HEK293 (cell line): ENCODE measurements around the gene XKR7.

Experiments
- CTCF ChIA-PET: fragments of 350-600 bp; formaldehyde crosslinking; extraction: SDS; loops from one replicate; lab custom pipeline; 2021; ENCODE audit warnings: antibody characterized with exemption; lab: Yijun Ruan, JAX
- POLR2A ChIA-PET: fragments of 300-600 bp; formaldehyde crosslinking; extraction: SDS; loops from one replicate; lab custom pipeline; 2020; ENCODE audit warnings: antibody characterized with exemption, inconsistent platforms; lab: Yijun Ruan, JAX
- H3K27ac ChIP-seq: fragments of 200-500 bp; sonication (Bioruptor generic); 2 replicates; pipeline ENCODE4 v1.5.1; 2014; ENCODE audit warnings: low read depth, low read length, control low read depth, inconsistent platforms; ENCODE audit errors: extremely low read depth
- H3K36me3 ChIP-seq, 2 experiments: fragments of 200-500 bp in 1 of 2; sonication (Bioruptor generic) in 1 of 2; 1 replicate in 1 of 2; 2 replicates in 1 of 2; pipeline ENCODE4 v1.5.1; 2014 to 2017; ENCODE audit warnings: inconsistent platforms in 2 of 2, low read length in 2 of 2; ENCODE audit not compliant: control insufficient read depth in 2 of 2, insufficient read depth in 1 of 2
- H3K4me1 ChIP-seq: fragments of 200-500 bp; sonication (Bioruptor generic); 2 replicates; pipeline ENCODE4 v1.5.1; 2014; ENCODE audit warnings: mild to moderate bottlenecking, low read length, inconsistent platforms; ENCODE audit not compliant: control insufficient read depth, insufficient read depth
- H3K4me3 ChIP-seq: 2 replicates; pipeline ENCODE4 v1.5.1; 2011; ENCODE audit warnings: low read depth, mild to moderate bottlenecking, control low read depth, low read length, moderate library complexity
- H3K9me3 ChIP-seq: fragments of 200-500 bp; sonication (Bioruptor generic); 2 replicates; pipeline ENCODE4 v1.5.1; 2014; ENCODE audit warnings: low read depth, low read length, inconsistent platforms; ENCODE audit not compliant: control insufficient read depth, insufficient read depth
- EGR2 ChIP-seq: fragments of 450-650 bp; formaldehyde crosslinking; IDR thresholded peaks from 2 replicates; pipeline ENCODE4 v1.5.1; 2016; ENCODE audit warnings: low read depth, missing biosample characterization, missing genetic modification characterization
- HOXD13 ChIP-seq: sonication (generic); formaldehyde crosslinking; IDR thresholded peaks from 2 replicates; pipeline ENCODE4 v1.8.0; 2022; ENCODE audit warnings: missing genetic modification reagents, borderline replicate concordance
- KLF10 ChIP-seq: fragments of 450-650 bp; IDR thresholded peaks from 2 replicates; pipeline ENCODE4 v1.5.1; 2018; ENCODE audit warnings: missing biosample characterization, mild to moderate bottlenecking, missing genetic modification characterization
- KLF8 ChIP-seq: fragments of 450-650 bp; formaldehyde crosslinking; IDR thresholded peaks from 2 replicates; pipeline ENCODE4 v1.5.1; 2016; ENCODE audit warnings: missing biosample characterization, missing genetic modification characterization
- KLF9 ChIP-seq: fragments of 450-650 bp; formaldehyde crosslinking; IDR thresholded peaks from 2 replicates; pipeline ENCODE4 v1.5.1; 2016; ENCODE audit warnings: missing biosample characterization, missing genetic modification characterization, low read depth
- SP3 ChIP-seq: fragments of 450-650 bp; formaldehyde crosslinking; IDR thresholded peaks from 2 replicates; pipeline ENCODE4 v1.5.1; 2016; ENCODE audit warnings: missing biosample characterization, missing genetic modification characterization
- ZFP3 ChIP-seq: fragments of 450-650 bp; formaldehyde crosslinking; IDR thresholded peaks from 2 replicates; pipeline ENCODE4 v1.5.1; 2016; ENCODE audit warnings: low read depth, missing biosample characterization, missing genetic modification characterization
- ZFP37 ChIP-seq: fragments of 450-650 bp; formaldehyde crosslinking; IDR thresholded peaks from 2 replicates; pipeline ENCODE4 v1.5.1; 2016; ENCODE audit warnings: missing biosample characterization, missing genetic modification characterization
- ZFP69B ChIP-seq: fragments of 450-650 bp; formaldehyde crosslinking; IDR thresholded peaks from 2 replicates; pipeline ENCODE4 v1.5.1; 2016; ENCODE audit warnings: missing biosample characterization, missing genetic modification characterization
- ZNF112 ChIP-seq: fragments of 450-650 bp; formaldehyde crosslinking; IDR thresholded peaks from 2 replicates; pipeline ENCODE4 v1.5.0; 2017; ENCODE audit warnings: missing biosample characterization, missing genetic modification characterization
- ZNF184 ChIP-seq: fragments of 450-650 bp; IDR thresholded peaks from 2 replicates; pipeline ENCODE4 v1.5.1; 2018; ENCODE audit warnings: missing biosample characterization, mild to moderate bottlenecking, missing genetic modification characterization
- ZNF2 ChIP-seq: fragments of 450-650 bp; formaldehyde crosslinking; IDR thresholded peaks from 2 replicates; pipeline ENCODE4 v1.5.1; 2016; ENCODE audit warnings: missing biosample characterization, missing genetic modification characterization
- ZNF221 ChIP-seq: fragments of 450-650 bp; formaldehyde crosslinking; IDR thresholded peaks from 2 replicates; pipeline ENCODE4 v1.5.1; 2017; ENCODE audit warnings: missing biosample characterization, missing genetic modification characterization, borderline replicate concordance
- ZNF239 ChIP-seq: fragments of 450-650 bp; formaldehyde crosslinking; IDR thresholded peaks from 2 replicates; pipeline ENCODE4 v1.5.1; 2016; ENCODE audit warnings: missing biosample characterization, missing genetic modification characterization
- ZNF366 ChIP-seq: fragments of 450-650 bp; formaldehyde crosslinking; conservative IDR thresholded peaks from 2 replicates; pipeline ENCODE4 v1.5.1; 2016; ENCODE audit warnings: missing biosample characterization, missing genetic modification characterization
- ZNF394 ChIP-seq: fragments of 450-650 bp; formaldehyde crosslinking; IDR thresholded peaks from 2 replicates; pipeline ENCODE4 v1.5.1; 2016; ENCODE audit warnings: missing biosample characterization, missing genetic modification characterization, mild to moderate bottlenecking, moderate library complexity, borderline replicate concordance
- ZNF416 ChIP-seq: fragments of 450-650 bp; formaldehyde crosslinking; IDR thresholded peaks from 2 replicates; pipeline ENCODE4 v1.5.1; 2016; ENCODE audit warnings: missing biosample characterization, missing genetic modification characterization
- ZNF488 ChIP-seq: fragments of 450-650 bp; formaldehyde crosslinking; IDR thresholded peaks from 2 replicates; pipeline ENCODE4 v1.5.1; 2016; ENCODE audit warnings: missing biosample characterization, missing genetic modification characterization
- ZNF518A ChIP-seq: fragments of 450-650 bp; formaldehyde crosslinking; conservative IDR thresholded peaks from 2 replicates; pipeline ENCODE4 v1.5.1; 2016; ENCODE audit warnings: low read depth, missing biosample characterization, missing genetic modification characterization
- ZNF76 ChIP-seq: fragments of 450-650 bp; formaldehyde crosslinking; IDR thresholded peaks from 2 replicates; pipeline ENCODE4; 2016; ENCODE audit warnings: low read depth, missing biosample characterization, missing genetic modification characterization, borderline replicate concordance
- TF ChIP-seq, protein P1 (sequence below): fragments of 450-650 bp; formaldehyde crosslinking; IDR thresholded peaks from 2 replicates; pipeline ENCODE4 v1.5.1; 2017; ENCODE audit warnings: missing biosample characterization, missing genetic modification characterization
- TF ChIP-seq, protein P2 (sequence below): fragments of 450-650 bp; formaldehyde crosslinking; IDR thresholded peaks from 2 replicates; pipeline ENCODE4 v1.5.1; 2016; ENCODE audit warnings: missing biosample characterization, missing genetic modification characterization

XKR7 gene

GRCh38 chr20:31990641-31991338, 22.8 kb downstream of the XKR7 start (continued):
- TF ChIP-seq ZNF394 (tag by site-specific recombination) (no peak), ZNF76 (no peak), ZNF518A (no peak), EGR2 (tag by site-specific recombination) (peak; percentile 42; the same call in 1 of the 2 replicates)

DNA sequence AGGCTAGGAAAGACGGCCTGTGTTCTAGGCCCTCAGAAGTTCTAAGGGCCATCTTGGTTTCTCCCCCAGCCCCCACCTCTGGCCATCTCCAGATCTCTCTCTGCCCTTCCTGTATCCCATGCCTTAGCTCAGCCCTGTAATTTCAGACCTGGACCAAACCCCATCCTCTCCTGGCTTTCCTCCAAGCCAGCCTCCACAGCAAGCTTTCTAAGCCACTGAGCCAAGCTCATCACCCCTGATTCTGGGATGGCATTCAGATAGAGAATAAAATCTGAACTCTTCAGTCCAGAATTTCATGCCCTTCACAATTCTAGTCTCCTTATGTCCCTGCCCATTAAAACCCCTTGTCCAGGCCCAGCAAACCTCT, 23.4 kb downstream of the XKR7 start:
- Histone ChIP-seq H3K36me3 (no peaks in the 10 kb centered on the region), H3K27ac (no peak overlapping the region), H3K9me3 (no peaks in the 10 kb centered on the region), H3K4me3 (no peak overlapping the region), H3K4me1 (no peaks in the 10 kb centered on the region)
- ChIA-PET POLR2A (no interaction called here), CTCF (no interaction called here)
- TF ChIP-seq HOXD13 (CRISPR knock-in tag) (no peak), ZNF184 (no peak), ZNF416 (tag by site-specific recombination) (no peak), ZNF112 (no peak), ZFP69B (tag by site-specific recombination) (no peak), ZNF2 (tag by site-specific recombination) (no peak), KLF8 (tag by site-specific recombination) (no peak), KLF9 (tag by site-specific recombination) (no peak), ZNF221 (tag by site-specific recombination) (no peak), ZNF366 (tag by site-specific recombination) (no peak)
- TF ChIP-seq, protein P1, sequence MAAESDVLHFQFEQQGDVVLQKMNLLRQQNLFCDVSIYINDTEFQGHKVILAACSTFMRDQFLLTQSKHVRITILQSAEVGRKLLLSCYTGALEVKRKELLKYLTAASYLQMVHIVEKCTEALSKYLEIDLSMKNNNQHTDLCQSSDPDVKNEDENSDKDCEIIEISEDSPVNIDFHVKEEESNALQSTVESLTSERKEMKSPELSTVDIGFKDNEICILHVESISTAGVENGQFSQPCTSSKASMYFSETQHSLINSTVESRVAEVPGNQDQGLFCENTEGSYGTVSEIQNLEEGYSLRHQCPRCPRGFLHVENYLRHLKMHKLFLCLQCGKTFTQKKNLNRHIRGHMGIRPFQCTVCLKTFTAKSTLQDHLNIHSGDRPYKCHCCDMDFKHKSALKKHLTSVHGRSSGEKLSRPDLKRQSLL (tag by site-specific recombination), result no peak
- TF ChIP-seq, protein P2, sequence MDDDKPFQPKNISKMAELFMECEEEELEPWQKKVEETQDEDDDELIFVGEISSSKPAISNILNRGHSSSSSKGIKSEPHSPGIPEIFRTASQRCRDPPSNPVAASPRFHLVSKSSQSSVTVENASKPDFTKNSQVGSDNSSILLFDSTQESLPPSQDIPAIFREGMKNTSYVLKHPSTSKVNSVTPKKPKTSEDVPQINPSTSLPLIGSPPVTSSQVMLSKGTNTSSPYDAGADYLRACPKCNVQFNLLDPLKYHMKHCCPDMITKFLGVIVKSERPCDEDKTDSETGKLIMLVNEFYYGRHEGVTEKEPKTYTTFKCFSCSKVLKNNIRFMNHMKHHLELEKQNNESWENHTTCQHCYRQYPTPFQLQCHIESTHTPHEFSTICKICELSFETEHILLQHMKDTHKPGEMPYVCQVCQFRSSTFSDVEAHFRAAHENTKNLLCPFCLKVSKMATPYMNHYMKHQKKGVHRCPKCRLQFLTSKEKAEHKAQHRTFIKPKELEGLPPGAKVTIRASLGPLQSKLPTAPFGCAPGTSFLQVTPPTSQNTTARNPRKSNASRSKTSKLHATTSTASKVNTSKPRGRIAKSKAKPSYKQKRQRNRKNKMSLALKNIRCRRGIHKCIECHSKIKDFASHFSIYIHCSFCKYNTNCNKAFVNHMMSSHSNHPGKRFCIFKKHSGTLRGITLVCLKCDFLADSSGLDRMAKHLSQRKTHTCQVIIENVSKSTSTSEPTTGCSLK (tag by site-specific recombination), result no peak

DNA sequence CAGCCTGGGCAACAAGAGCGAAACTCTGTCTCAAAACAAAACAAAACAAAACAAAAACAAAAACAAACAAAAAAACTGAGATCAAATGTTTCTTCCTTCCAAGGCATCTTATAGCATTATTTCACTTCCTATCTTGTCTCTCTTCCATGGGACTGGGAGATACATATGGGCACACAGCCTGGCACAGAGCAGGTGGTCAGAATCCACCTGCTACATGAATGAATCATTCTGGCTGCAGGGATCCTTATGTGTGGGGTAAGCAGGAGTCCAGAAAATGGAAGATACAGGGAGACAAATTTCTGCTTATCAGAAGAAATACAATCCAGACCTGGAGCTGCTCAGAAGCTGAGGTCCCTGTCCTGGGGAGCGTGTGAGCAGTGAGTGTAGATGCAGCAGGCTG, 24.1 kb downstream of the XKR7 start:
- POLR2A ChIA-PET, result no interaction called here
- no peak overlapping the region for H3K4me3 ChIP-seq
- H3K36me3 ChIP-seq, result no peaks in the 10 kb centered on the region
- no peak for TF ChIP-seq ZFP37
- TF ChIP-seq ZNF488 (tag by site-specific recombination), result no peak
- no peak for TF ChIP-seq ZFP3 (tag by site-specific recombination)
- no peak for TF ChIP-seq KLF10 (tag by site-specific recombination)
- no peak for TF ChIP-seq SP3 (tag by site-specific recombination)
- TF ChIP-seq ZNF239 (tag by site-specific recombination), result no peak
- TF ChIP-seq, all 188 proteins: peak for 0
- H3K4me1 ChIP-seq, result no peaks in the 10 kb centered on the region
- H3K9me3 ChIP-seq, result no peaks in the 10 kb centered on the region
- H3K27ac ChIP-seq, result no peak overlapping the region
- CTCF ChIA-PET, result no interaction called here
